Loucy (cell line): ENCODE measurements around the gene PPP4R2.

Experiments used
- H2AFZ ChIP-seq: fragments of 200-600 bp; sonication (generic); 2 replicates; pipeline ENCODE4 v1.6.0; 2016; ENCODE audit warnings: antibody characterized with exemption, mild to moderate bottlenecking, low read length, moderate library complexity
- H3F3A ChIP-seq: fragments of 200-600 bp; 2 replicates; pipeline ENCODE4 v1.6.0; 2016; ENCODE audit warnings: antibody characterized with exemption, low read depth, mild to moderate bottlenecking
- H3K27me3 ChIP-seq: fragments of 200-600 bp; sonication (generic); 2 replicates; pipeline ENCODE4 v1.6.1; 2014; ENCODE audit warnings: low read length, mild to moderate bottlenecking; ENCODE audit not compliant: insufficient read depth, poor library complexity, severe bottlenecking
- H3K36me3 ChIP-seq: fragments of 200-600 bp; sonication (generic); 2 replicates; pipeline ENCODE4 v1.6.1; 2016; ENCODE audit warnings: low read length; ENCODE audit not compliant: insufficient read depth
- H3K4me1 ChIP-seq: fragments of 200-600 bp; sonication (generic); 2 replicates; pipeline ENCODE4 v1.5.1; 2014; ENCODE audit warnings: low read length, mild to moderate bottlenecking; ENCODE audit not compliant: insufficient read depth, poor library complexity, severe bottlenecking
- H3K4me2 ChIP-seq: fragments of 200-600 bp; sonication (generic); 2 replicates; pipeline ENCODE4 v1.6.0; 2014; ENCODE audit warnings: antibody characterized with exemption, low read length, low read depth, mild to moderate bottlenecking; ENCODE audit not compliant: poor library complexity, severe bottlenecking
- H3K4me3 ChIP-seq: fragments of 200-600 bp; sonication (generic); 2 replicates; pipeline ENCODE4 v1.5.1; 2014; ENCODE audit warnings: low read length, mild to moderate bottlenecking, mixed read lengths; ENCODE audit not compliant: poor library complexity, severe bottlenecking
- H3K79me2 ChIP-seq: fragments of 200-600 bp; sonication (generic); 2 replicates; pipeline ENCODE4 v1.6.1; 2014; ENCODE audit warnings: low read length; ENCODE audit not compliant: insufficient read depth
- H3K9ac ChIP-seq: fragments of 200-600 bp; sonication (generic); 2 replicates; pipeline ENCODE4 v1.6.0; 2014; ENCODE audit warnings: mild to moderate bottlenecking, low read depth, low read length, moderate library complexity; ENCODE audit not compliant: poor library complexity, severe bottlenecking
- H3K9me2 ChIP-seq: fragments of 200-600 bp; sonication (generic); replicated peaks from 2 replicates; pipeline ENCODE4 v1.6.1; 2016; ENCODE audit warnings: low read depth, low read length, mixed read lengths
- H3K9me3 ChIP-seq: fragments of 200-600 bp; sonication (generic); 2 replicates; pipeline ENCODE4 v1.6.1; 2014; ENCODE audit warnings: mild to moderate bottlenecking, antibody characterized with exemption, low read length, low read depth; ENCODE audit not compliant: insufficient read depth
- H4K20me1 ChIP-seq: fragments of 200-600 bp; sonication (generic); 2 replicates; pipeline ENCODE4 v1.6.0; 2014; ENCODE audit warnings: antibody characterized with exemption, low read length, mild to moderate bottlenecking; ENCODE audit not compliant: insufficient read depth, poor library complexity, severe bottlenecking
- CTCF ChIP-seq: fragments of 200-600 bp; sonication (generic); conservative IDR thresholded peaks from 2 replicates; pipeline ENCODE4 v1.5.1; 2014; ENCODE audit warnings: mild to moderate bottlenecking, antibody characterized with exemption, low read length
- EZH2phosphoT487 ChIP-seq: fragments of 200-600 bp; IDR thresholded peaks from 2 replicates; pipeline ENCODE4 v1.6.1; 2018; ENCODE audit warnings: antibody characterized with exemption, mild to moderate bottlenecking, moderate library complexity, borderline replicate concordance

PPP4R2 gene

DNA sequence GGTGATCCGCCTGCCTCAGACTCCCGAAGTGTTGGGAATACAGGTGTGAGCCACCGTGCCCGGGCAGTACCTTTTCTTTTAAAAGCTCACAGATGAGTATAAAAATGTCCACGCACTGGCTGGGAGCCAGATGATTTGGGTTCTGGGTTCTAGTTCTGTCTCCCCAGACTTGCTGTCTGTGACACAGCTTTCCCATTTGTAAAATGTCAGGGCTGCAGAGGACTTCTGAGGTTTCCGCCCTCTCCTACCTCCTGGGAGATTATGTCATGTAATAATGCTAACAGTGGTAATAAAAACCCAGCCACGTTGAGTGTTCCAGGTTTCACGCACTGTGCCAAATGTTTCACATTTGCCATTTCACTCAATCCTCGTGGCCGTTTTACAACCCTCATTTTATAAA lies 1.3 kb upstream of the PPP4R2 start:
- Histone ChIP-seq H3K27me3 (no peaks in the 10 kb centered on the region), H4K20me1 (peaks cover 35% of the 10 kb centered on the region), H2AFZ (no peak overlapping the region), H3K4me1 (peaks cover 18% of the 10 kb centered on the region), H3K9me3 (no peaks in the 10 kb centered on the region), H3K4me3 (no peak overlapping the region), H3K9me2 (no peaks in the 10 kb centered on the region), H3K79me2 (peaks cover 35% of the 10 kb centered on the region), H3K4me2 (no peak overlapping the region), H3K36me3 (peaks cover 4% of the 10 kb centered on the region; the same call in 1 of the 2 replicates), H3F3A (0 out of 2 replicates have a peak, but pooled peaks cover 2% of the 10 kb centered on the region), H3K9ac (no peak overlapping the region)
- TF ChIP-seq EZH2phosphoT487 = no peak
- no peak for TF ChIP-seq CTCF

DNA sequence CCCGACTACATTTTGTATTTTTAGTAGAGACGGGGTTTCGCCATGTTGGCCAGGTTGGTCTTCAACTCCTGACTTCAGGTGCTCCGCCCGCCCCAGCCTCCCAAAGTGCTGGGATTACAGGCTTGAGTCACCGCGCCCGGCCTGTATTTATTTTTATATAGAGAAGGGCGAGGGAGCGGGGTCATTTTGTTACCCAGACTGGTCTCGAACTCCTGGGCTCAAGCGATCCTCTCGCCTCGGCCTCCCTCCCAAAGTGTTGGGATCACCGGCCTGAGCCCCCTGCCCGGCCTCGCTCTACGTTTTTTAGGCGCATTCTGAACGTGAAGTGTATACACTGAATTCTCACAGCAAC lies 514 bp upstream of the PPP4R2 start:
- Histone ChIP-seq H3K36me3 (peaks cover 4% of the 10 kb centered on the region; the same call in 1 of the 2 replicates), H3K27me3 (no peaks in the 10 kb centered on the region), H2AFZ (peak overlapping the region; percentile 85), H3K4me3 (peak overlapping the region; percentile 93), H4K20me1 (peaks cover 42% of the 10 kb centered on the region), H3K79me2 (peaks cover 42% of the 10 kb centered on the region), H3K4me1 (peaks cover 25% of the 10 kb centered on the region), H3K9ac (peak overlapping the region; percentile 86), H3K9me2 (no peaks in the 10 kb centered on the region), H3K9me3 (no peaks in the 10 kb centered on the region), H3K4me2 (peak overlapping the region; percentile 66), H3F3A (0 out of 2 replicates have a peak, but pooled peaks cover 2% of the 10 kb centered on the region)
- TF ChIP-seq EZH2phosphoT487 (no peak), CTCF (no peak)

GRCh38 chr3:72997421-72997961 lies 880 bp downstream of the PPP4R2 start:
- H3K27me3 ChIP-seq = no peaks in the 10 kb centered on the region

More at GRCh38 chr3:72997421-72997961, 880 bp downstream of the PPP4R2 start:
- 0 out of 2 replicates have a peak, but pooled peaks cover 2% of the 10 kb centered on the region for H3F3A ChIP-seq
- peaks cover 30% of the 10 kb centered on the region for H3K4me1 ChIP-seq
- peaks cover 14% of the 10 kb centered on the region for H3K36me3 ChIP-seq
- H3K4me3 ChIP-seq = peak overlapping the region; percentile 93
- peak overlapping the region; percentile 70 for H2AFZ ChIP-seq
- H3K9me2 ChIP-seq = no peaks in the 10 kb centered on the region
- H3K9ac ChIP-seq = peak overlapping the region; percentile 86
- H3K9me3 ChIP-seq = no peaks in the 10 kb centered on the region
- peak; percentile 70 for TF ChIP-seq CTCF
- no peak for TF ChIP-seq EZH2phosphoT487
- H4K20me1 ChIP-seq = peaks cover 56% of the 10 kb centered on the region
- peaks cover 56% of the 10 kb centered on the region for H3K79me2 ChIP-seq
- H3K4me2 ChIP-seq = peak overlapping the region; percentile 100
